Activated CD8-positive, alpha-beta memory T cell treated with anti-CD3 and anti-CD28 coated beads, Interleukin-2, amount 50 U/mL, for 48 hours (primary cell): ENCODE measurements around the gene LECT2.

ENCODE experiments used
- DNase-seq: peaks from one replicate; pipeline ENCODE4 v3.0.0-alpha.2; 2020

LECT2 gene

DNA sequence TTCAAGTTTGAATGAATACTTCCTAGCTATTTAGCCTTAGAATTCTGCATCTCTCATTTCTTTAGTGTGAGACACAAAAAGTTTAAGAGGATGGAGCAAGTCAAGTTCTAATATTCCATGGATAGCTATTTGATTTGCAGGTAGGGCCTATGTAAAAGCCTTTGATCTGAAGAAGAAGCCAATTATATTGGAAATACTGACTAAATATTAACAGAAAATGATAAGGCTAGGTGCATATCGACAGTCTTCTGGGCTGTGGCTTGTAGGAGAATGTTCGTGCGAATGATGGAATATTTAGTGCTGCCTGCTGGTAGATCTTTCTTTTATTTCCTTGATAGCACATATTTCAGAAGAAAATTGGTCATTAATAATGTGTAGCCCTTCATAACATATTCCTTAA is at the start of gene LECT2:
LECT2 (minus strand) TSS at position 85 of the 400 bp plus-strand sequence. CDS start 150 bp downstream, outside the sequence.
- no peak for DNase-seq

DNA sequence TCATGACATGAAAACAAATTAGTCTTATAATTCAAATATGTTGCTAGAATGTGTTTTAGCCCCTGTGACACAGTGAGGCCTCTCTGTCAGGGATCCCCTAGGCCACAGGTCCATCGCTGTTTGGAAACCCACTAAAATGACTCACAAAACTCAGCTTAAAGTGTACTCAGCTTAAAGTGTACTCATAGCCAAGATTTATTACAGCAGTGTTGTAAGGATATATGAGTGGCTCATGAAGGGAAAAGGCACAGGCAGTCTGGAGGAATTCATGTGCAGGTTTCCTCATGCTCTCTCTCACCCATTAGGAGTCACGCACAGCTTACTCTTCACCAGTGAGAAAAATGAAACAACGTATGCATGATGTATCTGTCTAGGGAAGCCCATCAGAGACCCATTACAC is 49.7 kb upstream of the LECT2 start:
- DNase-seq = no peak

DNA sequence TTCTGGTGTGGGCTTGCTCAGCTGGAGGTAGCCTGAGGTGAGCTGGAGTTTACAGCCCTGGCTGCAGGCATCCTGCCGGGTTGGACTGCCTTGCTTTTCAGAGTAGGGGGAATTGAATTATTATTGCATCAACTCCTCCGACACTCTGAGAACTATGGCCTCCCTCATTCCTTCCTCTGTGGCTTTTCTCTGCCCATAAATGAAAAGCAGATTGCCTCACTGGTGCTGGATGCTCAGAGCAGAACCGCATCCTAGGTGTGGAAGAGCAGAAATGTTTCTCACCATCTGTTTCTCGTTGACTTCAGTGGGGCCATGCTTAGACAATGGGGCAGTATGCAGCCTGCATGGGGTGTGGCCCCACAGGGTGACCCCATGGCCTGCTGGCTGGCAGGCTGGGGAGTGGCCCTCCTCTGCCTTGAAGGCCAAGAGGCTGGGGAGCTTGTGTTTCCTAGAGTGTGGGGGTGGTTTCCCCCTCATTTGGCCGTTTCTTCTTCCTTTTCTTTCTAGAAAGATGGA is 46.7 kb upstream of the LECT2 start:
- DNase-seq = no peak

DNA sequence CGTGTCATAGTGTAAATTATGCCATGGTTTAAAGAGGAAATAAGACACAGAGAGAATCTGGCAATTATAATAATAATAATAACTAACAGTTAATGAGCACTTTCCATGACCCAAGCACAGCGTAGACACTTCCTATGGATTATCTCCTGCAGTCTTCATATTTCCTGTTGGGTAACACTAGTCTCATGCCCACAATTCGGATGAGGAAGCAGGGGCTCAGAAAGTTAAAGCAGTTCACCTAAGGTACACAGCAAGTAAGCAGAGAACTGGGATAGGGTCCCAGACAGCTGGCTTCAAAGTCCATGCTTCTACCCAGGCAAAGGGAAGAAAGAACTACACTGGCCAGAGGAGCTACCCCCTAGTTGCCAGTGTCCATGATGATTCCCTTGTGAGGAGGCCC is 46.1 kb upstream of the LECT2 start:
- no peak for DNase-seq

DNA sequence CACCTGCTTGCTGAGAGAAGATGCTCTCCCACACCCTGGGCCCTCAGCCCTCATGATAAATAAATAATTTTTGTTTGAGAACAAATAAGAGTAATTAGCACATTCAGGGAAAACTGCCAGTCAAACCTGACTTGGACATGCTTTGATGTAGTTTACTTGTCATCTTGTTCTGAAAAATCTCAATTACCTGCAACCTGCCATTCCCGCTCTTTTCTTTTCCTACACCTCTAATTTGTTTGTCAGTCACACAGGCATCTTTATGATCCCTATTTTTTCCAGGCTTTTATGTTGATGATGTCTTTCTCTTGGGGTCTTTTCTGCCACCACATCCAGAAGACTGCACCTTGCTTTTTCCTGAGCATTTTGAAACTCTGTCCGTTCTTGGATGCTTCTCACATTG is 45.4 kb upstream of the LECT2 start:
- DNase-seq = no peak

DNA sequence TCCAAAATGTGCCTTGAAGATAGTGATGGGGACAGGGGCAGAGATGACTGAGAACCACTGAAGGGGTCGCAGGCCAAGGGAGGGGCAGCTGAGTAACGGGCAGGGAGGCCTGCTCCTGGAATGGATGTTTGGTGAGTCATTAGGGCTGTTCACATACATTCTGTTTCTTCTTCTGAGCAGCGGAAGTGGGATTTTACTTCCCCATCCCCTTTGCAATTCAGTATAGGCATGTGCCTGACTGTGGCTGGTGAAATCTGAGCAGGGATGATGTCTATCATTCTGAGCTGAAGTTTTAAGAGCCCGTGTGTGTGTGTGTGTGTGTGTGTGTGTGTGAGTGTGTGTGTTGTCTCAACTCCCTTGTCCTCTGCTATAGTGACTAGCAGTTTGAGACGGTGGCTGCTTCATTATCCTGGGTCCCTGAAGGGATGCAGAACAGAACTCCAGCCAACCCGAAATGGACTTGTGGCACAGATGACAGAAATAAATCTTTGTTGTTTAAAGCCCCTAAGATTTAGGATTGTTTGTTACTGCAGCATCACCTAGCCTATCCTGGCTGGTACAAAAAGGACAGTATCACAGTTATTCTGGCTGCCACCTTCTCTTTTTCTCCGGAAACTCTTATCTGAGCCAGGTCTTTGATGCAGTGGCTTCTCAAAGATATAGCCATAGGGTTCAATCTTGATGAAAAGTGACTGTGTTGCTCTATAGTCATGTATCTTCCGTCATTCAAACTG is 44.8 kb upstream of the LECT2 start:
- DNase-seq = no peak

DNA sequence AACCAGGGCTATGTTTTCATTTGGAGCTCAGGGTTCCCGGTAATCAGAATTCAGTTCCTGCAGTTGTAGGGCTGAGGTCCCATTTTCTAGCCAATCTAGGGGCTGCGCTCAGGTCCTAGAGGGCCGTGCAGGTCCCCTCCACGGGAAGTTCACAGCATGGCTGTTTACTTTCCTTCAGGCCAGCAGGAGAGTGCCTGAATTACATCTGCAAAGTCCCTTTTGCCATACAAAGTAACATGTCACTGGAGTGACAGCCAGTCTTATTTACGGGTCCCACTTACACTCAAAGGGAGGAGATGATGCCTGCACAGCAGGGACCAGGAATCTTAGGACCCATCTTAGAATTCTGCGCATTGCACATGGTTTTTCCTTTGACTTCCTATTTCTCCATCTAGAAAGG is 44.1 kb upstream of the LECT2 start:
- no peak for DNase-seq

DNA sequence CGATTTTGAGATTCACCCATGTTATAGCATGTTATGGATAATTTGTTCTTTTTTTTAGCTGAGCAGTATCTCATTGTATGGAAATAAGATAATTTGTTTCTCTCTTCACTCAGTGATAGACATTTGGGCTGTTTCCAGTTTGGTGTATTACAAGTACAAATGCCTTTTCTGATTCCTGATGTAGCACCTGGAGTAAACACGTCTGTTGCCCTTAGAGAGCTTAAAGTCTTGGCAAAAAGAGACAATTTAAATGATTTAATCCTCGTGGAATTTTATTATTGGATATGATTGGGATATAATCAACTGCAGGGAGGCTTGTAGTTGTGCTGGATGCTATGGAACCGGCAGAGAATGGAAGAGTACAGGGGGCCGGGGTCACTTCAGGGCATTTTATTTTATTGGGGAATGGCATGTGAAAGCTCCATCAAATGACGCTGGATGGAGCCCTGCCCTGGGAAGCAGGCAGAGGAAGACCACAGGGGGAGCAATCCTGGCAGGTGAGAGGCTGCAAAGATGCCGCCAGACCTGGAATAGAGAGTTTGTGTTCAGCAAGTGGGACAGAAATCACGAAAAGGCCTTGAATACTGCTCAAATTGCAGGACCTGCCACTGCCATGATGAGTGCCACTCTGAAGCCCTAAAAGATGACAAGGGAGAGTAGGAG is 43.0 kb upstream of the LECT2 start:
- no peak for DNase-seq

DNA sequence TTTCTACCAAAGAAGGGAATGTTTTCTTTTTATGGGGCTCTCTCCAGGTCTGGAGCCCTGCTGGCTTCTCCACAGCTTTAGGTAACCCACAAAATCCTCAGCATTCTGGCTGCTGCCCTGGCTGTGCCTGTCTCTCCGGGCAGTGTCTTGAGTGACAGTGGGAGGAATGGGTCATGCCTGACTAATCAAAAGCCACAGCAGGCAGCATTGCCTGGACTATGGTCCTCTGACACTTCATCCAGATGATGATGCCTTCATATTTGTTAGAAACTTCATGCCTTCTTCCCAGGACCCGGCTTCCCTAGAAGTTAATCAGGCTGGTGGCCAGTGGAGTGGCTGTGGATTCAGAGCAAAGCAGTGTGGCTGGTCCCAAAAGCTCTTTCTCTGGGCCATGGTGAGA is 41.8 kb upstream of the LECT2 start:
- no peak for DNase-seq

DNA sequence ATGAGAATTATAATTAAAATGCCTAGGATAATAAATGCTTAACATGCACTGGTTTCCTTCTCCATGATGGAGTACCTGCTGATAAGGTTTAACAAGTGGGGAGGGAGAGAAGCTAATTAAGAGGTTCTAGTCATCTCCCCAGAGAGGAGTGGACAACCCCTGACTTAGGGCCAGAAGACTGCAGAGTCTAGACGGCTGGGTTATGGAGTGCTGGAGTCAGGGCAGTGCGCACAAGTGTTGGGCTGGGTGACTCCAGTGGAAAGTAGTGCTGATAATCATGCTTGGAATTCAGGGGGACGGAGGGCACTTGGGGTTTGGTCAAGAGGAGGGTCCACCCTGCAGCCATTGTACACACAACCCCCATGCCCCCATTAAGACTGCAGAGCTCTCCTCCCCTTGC is 41.2 kb upstream of the LECT2 start:
- DNase-seq = no peak

DNA sequence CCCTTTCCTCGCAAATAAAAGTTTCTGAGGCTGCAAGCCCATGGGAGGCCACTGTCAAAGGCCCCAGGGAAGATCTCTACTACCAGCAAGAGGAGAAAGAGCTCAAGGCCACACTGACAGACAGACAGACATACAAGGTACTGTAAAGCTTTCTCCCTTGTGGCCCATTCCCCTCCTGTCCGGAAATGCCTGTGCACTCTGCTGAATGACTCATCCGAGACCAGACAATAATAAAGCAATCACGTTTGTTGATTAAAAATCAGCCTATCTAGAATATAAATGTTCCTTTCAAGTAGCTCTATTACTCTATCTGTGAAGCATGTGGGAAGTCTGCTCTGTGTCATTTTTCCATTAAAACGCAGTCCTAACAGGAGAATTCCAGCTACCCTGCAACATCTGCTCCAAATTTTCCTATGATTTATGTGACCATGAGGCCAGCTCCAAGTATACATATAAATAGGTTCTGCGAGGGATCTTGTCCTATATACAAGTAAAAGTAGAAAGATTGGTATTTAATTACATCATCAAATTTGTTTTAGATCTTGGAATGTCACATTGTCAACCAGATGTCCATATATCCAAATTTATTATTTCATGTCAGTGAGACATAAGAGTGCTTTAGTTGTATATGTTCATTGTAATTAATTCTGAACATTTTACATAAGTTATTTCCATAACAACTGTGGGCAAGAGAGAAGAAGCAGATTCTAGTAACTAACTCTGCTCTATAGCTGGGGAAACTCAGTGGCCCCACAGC is 39.3 kb upstream of the LECT2 start:
- no peak for DNase-seq

DNA sequence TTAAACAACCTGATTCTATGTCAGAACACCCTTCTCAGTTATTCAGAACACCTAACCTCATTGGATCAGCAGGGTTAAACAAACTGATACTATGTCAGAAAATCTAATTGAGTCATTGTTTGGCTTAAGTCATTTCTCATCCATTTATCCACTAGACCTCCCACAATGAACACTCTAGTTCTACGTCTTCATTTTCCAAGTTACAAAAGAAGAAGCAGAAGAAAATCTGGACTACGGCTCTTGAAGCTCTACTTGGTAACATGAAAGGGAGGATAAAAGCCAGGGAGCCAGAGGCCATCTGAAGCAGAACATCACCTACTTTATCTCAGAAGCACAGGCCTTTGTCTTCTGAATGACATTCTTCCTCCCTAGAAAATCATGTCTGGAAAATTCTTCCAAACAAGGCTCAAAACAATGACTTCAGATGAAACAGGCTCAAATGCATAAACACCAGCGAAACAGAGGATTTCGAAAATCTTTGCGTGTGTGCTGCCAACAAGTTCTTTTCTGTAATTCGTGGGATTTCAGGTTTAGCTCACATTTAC is 38.6 kb upstream of the LECT2 start:
- DNase-seq = no peak

DNA sequence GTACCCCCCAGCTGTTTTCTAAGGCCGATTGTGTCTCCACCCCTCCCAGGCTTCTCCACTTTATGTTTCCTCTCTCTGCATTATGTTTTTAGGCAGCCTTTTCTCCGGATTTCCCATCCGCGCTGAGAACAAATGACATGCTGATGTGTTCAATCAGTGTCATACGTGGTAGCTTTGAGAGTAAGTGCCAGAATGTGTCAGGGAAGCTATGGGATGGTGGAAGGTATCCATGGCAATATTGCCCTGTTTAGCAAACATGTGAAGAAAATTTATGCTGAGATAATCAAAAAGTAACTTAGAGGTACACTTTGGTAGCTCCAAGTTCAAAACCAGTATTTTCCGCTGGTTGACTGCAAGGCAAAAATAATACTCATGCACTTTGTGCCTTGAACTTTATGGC is 36.6 kb upstream of the LECT2 start:
- DNase-seq = no peak

DNA sequence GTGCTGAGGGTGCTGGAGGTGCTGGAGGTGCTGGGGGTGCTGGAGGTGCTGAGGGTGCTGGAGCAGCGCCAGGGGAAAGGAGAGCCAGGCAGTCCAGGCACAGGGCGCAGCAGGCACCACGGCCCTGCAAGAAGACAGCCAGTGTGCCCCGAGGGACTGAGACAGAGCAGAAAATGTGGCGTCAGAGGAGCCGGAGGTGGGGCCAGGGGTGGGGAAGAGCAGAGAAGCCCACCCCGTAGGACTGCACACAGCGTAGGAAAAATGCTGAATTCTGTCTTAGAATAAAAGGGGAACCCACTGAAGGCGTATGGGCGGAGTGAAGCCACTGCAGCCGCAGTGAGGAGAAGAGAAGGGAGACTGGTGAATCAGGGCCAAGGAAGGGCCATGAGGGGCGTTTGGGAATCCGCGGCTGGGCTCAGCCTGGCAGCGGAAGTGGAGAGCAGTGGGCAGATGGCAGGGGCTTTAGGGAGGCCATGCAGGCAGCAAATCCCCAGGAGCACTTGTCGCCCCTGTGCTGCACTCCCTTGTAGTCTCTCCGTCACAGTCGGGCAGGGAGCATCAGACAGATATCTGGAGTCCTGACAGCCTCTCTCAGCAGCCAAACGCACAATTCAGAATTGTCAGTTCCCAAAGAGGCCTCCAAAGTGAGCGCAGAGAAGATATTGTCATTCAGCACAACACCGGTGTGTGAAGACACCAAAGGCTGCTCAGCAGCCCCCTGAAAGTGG is 35.9 kb upstream of the LECT2 start:
- no peak for DNase-seq

DNA sequence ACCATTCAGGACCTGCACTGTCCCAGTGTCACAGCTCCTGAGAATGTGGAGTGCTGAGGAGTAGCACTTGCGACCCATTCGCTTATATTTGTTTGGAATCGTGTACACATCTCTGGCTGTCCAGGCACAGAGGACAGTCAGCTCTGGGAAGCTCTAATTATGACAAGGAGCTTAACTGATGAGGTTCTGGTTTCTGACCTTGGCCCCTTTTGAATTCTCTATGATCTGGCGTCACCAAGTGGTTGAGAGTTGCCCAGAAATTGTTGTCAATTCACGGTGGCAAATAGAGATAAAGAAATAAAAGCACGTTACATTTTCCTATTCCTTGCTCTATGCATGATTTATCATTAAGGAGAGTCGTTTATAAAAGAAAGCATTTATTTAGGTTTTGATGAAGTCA is 34.9 kb upstream of the LECT2 start:
- DNase-seq = no peak

DNA sequence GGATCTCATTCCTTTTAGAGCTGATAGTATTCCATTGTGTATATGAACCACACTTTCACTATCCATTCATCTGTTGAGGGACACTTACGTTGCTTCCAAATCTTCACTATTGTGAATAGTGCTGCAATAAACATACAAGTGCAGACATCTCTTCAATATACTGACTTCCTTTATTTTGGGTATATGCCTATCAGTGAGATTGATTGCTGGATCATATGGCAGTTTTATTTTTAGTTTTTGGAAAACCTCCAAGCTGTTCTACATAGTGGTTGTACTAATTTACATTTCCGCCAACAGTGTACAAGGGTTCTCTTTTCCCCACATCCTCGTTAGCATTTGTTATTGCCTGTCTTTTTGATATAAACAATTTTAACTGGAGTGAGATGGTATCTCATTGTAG is 33.8 kb upstream of the LECT2 start:
- DNase-seq = no peak

DNA sequence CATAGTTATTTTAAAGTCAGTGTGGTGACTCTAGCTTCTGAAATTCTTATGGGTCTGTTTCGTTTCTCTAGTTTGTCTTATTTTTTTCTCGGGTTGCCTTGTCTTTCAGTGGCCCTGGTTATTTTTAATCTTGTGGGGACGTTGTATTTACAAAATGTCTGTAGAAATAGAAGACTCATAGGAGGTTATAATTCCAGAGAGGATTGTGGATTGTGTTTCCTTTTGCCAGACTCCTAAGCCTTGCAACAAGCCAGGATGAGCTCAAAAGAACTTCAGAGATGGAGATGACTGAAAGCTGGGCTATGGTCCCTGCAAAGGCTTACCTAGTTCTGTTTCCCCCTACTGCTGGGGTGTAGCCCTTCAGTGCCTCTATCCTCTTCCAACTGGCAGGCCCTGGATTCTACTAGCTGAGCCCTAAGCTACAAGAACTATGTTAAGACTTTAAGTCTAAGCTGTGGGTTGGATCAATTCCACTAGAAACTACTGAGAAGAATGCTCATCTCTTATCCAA is 32.2 kb upstream of the LECT2 start:
- no peak for DNase-seq

DNA sequence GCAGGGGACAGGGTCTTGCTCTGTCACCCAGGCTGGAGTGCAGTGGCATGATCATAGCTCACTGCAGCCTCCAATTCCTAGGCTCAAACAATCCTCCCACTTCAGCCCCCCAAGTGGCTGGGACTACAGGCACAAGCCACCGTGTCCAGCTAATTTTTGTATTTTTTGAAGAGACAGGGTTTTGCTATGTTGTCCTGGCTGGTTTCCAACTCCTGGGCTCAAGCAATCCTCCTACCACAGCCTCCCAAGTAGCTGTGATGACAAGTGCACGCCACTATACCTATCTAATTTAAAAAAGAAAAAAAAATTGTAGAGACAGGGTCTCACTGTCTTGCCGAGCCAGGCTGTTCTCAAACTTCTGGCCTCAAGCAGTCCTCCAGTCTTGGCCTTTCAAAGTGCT is 31.6 kb upstream of the LECT2 start:
- DNase-seq = no peak

DNA sequence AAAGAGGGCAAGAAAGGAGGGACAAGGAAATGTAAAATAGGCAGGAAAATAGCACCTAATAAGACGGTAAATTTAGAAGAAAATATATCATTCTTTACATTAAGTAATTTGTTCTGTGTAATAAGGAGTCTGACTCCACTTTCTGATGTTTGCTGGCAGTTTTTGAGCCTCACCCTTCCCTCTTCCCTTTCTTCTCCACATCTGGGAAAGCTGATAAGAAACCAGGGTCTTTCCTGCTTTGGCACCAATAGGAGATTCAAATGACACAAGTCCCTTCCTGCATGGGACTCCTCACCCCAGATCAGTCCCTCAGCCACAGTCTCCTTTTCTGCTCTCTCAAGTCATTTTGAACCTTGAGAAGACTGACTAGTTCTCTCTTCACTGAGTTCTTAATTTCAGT is 31.2 kb upstream of the LECT2 start:
- DNase-seq = no peak

DNA sequence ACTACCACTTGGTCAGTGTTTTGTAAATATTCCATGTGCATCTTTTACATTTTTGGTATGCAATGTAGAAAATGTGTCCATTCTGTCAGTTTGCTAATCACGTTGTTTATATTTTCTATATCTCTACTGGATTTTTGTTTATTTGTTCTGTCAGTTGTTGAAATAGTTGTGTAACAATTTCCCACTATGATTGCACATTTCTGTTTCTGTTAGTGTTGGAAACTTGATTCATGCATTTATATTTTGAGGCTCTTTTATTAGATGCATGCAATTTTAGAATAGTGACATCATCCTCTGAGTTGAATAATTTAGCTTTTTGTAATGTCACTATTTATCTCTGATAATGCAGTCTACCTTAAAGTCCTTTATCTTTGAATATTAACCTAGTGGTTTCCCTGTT is 25.8 kb upstream of the LECT2 start:
- DNase-seq = no peak

DNA sequence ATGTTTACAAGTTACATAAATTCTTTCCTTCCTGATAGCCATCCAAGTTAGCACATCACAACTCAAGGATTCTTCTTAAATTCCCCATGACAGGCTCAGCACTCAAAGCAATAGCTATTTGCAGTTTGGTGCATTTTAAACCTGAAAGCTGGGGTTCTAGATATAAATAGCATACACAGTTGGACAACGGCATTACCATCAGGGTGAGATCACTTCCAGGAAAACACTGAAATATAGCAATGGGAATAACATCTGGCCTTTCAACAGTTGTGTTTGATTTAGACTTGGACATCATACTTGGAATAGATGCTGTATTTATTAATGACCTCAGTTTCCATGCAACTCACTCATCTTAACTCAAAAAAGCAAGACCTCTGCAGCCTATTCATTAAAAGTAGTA is 24.7 kb upstream of the LECT2 start:
- DNase-seq = no peak

DNA sequence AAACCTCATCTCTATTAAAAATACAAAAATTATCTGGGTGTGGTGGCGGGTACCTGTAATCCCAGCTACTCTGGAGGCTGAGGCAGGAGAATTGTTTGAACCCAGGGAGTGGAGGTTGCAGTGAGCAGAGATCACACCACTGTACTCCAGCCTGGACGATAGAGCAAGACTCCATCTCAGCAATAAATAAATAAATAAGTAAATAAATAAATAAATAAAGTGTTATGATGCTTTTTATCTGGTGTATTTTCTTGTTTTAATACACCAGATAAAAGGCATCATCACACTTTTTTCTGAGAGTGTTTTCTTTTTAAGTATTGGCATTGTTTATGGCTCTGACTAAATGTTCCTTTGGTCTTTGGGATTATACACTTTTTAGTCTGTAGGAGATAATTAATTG is 24.2 kb upstream of the LECT2 start:
- DNase-seq = no peak

DNA sequence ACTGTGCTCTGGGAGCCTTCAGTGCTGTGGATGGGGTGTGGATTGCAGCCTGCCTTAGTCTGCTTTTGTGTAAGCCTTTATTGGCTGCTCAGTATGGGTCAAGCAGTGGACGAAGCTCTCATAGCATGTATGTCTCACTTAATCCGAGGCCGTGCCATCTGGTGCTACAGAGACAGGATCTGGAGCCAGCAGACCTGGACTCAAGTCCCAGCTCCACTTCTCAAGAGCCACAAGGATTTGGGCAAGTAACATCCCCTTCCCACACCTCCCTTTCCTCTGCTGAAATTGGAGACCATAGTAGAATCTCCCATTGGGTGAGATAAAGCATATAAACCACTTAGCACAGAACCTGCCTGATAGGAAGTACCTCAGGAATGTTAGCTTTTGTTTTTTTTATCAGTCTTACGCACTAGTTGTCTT is 23.4 kb upstream of the LECT2 start:
- no peak for DNase-seq
